GM18870 (cell line): Measurements from ENCODE around the gene GAD1.

Source experiments
- ATAC-seq: cut with Tn5 transposase; IDR thresholded peaks from one replicate; pipeline ENCODE4 v1.9.1; 2021; ENCODE audit warnings: moderate library complexity; ENCODE audit not compliant: unreplicated experiment

The GAD1 gene

GRCh38 chr2:170840717-170841210 is 24.1 kb downstream of the GAD1 start:
- no peak for ATAC-seq

GRCh38 chr2:170842785-170843184 is 26.1 kb downstream of the GAD1 start:
- ATAC-seq: no peak

GRCh38 chr2:170843656-170844055 is 27.0 kb downstream of the GAD1 start:
- ATAC-seq: no peak

GRCh38 chr2:170845343-170845742 is 28.7 kb downstream of the GAD1 start:
- ATAC-seq: no peak

DNA sequence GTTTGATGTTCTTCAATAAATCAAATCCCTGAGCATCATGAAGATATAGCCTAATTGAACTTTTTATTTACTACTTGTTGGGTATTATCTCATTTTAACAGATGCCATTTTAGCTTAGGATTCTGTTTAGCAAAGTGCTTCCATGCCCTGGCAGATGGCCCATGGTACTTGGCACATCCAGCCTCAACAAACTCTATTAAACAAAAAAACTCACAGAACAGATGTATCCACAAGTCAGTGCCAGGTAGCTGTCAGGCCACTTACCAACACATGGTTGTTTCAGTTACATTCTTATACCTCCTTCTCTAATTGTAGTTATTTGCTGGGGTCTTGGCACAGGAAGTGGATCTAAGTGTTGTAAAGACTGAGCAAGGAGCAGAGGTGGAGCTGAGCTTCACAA is 29.6 kb downstream of the GAD1 start:
- ATAC-seq: no peak

DNA sequence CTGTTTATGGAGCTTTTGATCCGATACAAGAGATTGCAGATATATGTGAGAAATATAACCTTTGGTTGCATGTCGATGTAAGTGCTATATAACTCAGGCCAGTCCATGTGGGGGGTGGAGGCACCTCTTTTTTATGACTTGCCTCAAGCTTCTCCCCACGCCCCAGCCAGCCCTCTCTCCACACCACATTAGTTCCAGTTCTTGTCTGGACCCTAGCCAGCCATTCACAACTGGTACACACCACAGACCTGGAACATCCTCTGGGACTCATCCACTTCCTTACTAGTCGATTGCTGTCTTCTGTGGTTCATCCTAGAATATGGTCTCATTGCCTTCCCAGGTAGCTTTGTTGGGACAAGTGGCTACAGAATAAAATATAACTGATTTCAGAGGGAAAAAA is 31.0 kb downstream of the GAD1 start:
- no peak for ATAC-seq

- no peak for ATAC-seq
Observed at GRCh38 chr2:170848587-170848986, 31.9 kb downstream of the GAD1 start.

DNA sequence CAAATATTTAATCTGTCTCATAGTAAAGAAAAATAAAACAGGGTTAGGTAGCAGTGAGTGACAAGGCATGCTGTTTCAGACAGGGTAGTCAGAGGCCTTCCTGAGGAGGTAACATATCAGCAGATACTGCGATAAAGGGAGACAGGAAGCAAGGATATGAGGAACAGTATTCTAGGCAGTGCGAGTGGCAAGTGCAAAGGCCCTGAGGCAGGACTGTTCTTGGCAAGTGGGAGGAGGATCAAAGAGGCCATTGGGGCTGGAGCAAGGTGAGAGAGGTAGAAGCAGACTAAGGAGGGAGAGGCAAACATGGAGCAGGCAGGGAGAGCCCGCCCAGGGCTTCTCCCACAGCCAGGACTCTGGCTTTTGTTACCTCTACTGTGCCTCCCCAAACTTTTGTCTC is 33.6 kb downstream of the GAD1 start:
- no peak for ATAC-seq

DNA sequence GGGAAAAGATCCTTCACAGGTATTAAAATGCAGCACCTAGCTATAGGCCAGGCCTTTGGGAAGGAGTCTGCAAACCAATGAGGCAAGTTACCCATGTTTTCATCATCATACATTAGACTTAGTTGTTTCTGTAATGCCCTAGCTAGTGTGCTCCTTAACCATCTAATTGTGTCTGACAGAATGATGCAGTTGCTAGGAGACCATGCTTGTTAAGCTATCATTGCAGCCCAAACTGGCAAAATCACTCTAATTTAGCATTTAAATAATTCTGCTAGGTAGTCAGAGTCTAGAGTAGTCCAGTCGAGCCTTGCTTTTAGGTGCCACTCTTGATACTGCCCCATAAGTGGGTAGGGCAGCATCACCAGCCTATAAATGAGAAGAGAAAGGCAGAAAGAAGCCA is 34.9 kb downstream of the GAD1 start:
- no peak for ATAC-seq

GRCh38 chr2:170856066-170856465 is 39.4 kb downstream of the GAD1 start:
- no peak for ATAC-seq

- no peak for ATAC-seq
Observed at GRCh38 chr2:170862286-170862902, 45.7 kb downstream of the GAD1 start.

DNA sequence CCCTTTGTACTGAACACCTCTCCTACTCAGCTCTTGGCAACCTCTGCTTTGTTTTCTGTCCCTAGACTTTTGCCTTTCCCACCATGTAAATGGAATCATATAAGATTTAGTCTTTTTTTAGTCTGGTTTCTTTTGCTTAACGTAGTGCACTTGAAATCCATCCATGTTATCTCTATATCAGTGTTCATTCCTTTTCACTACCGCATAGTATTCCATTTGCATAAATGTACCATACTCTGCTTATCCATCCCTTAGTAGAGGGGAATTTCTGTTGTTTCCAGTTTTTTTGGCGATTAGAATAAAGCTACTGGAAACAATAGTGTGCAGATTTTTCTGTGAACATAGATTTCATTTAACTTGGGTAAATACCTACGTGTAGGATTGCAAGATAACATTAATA is 46.4 kb downstream of the GAD1 start:
- no peak for ATAC-seq

GRCh38 chr2:170869036-170869435 is 52.3 kb downstream of the GAD1 start:
- ATAC-seq: no peak

GRCh38 chr2:170869461-170869860 is 52.8 kb downstream of the GAD1 start:
- no peak for ATAC-seq

- peak; percentile 75 for ATAC-seq
Observed at GRCh38 chr2:170873035-170873692, 56.5 kb downstream of the GAD1 start.

GRCh38 chr2:170878066-170878465 is 61.4 kb downstream of the GAD1 start:
- no peak for ATAC-seq

GRCh38 chr2:170878505-170878904 is 61.8 kb downstream of the GAD1 start:
- ATAC-seq: no peak

DNA sequence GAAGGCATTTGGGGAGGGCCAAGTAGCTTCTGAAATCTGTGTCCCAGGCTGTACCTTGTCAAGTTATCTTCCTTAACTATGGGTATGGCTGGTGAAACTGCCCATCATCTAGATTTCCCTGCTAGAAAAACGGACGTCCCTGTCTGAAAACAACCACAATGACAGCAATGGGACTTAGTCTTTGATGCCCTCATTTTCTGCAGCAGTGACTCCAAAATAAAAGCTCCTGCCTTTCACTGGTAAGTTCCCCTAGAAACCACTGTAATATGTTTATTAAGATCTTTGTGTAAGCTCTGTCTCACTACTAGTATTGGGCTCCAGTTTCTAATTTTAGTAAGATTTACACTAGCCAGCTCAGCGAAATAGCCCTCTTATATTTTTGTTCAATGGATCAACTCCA is 65.2 kb downstream of the GAD1 start:
- no peak for ATAC-seq

- ATAC-seq: no peak
Observed at GRCh38 chr2:170882758-170883157, 66.1 kb downstream of the GAD1 start.

DNA sequence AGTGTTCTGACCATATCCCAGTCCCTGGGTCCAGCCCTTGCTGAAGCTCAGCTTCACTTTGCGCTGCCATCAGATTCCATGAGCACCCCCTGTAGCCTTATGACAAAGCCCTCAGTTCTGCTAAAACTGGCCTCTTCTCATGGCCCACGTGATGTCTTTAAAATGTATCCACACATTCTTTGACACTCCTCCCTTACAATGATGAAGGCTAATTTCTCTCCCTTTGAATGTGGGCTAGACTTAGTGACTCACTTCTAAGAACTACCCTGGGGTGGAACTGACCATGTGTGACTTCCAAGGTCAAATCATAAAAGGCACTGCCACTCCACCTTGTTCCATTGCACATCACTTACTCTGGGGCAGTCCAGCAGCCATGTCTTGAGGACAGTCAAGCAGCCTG is 67.0 kb downstream of the GAD1 start:
- ATAC-seq: no peak

GRCh38 chr2:170885130-170885791 is 68.6 kb downstream of the GAD1 start:
- ATAC-seq: no peak

DNA sequence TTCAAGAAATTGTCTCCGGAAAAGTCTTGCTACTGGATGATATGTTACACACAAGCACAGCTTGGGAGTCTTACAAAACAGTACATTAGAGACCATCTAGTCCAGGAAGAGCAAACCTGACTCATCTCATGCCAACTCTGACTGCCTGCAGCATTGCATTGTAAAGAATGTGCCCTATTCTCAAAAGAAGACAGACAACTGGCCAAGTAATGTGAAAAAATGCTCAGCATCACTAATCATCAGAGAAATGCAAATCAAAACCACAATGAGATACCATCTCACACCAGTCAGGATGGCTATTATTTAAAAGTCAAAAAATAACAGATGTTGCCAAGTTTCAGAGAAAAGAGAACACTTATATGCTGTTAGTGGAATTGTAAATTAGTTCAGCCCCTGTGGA is 69.7 kb downstream of the GAD1 start:
- ATAC-seq: no peak
